ENCODE data around the gene ZNF619.

GRCh38 chr3:40528426-40528825 is 51.5 kb downstream of the ZNF619 start:
- TF ChIP-seq CTCF (conservative IDR thresholded peaks at IDR 0.05) (no peak), EZH2 (IDR thresholded peaks at IDR 0.05; ENCODE audit: low read depth) (no peak)
